IPS DF 4.7 (cell line): ENCODE data around the gene CACNA1C.

Experiments used
- DNase-seq: peaks from one replicate; pipeline ENCODE4 v3.0.0-alpha.2; 2013; ENCODE audit warnings: low spot score; ENCODE audit errors: extremely low read depth

Gene CACNA1C

GRCh38 chr12:2337031-2338010 lies 284.5 kb downstream of the CACNA1C start:
- no peak for DNase-seq

GRCh38 chr12:2338381-2338780 lies 285.6 kb downstream of the CACNA1C start:
- DNase-seq = no peak

- no peak for DNase-seq
Measured at GRCh38 chr12:2338991-2339431, 286.2 kb downstream of the CACNA1C start.

- DNase-seq = no peak
Measured at GRCh38 chr12:2341051-2341751, 288.4 kb downstream of the CACNA1C start.

GRCh38 chr12:2341871-2342270 lies 289.1 kb downstream of the CACNA1C start:
- DNase-seq = no peak

- no peak for DNase-seq
Measured at GRCh38 chr12:2343681-2344080, 290.9 kb downstream of the CACNA1C start.

GRCh38 chr12:2344476-2344875 lies 291.7 kb downstream of the CACNA1C start:
- DNase-seq = no peak

- DNase-seq = no peak
Measured at GRCh38 chr12:2344885-2345284, 292.1 kb downstream of the CACNA1C start.

GRCh38 chr12:2345902-2346301 lies 293.1 kb downstream of the CACNA1C start:
- no peak for DNase-seq

- DNase-seq = no peak
Measured at GRCh38 chr12:2346416-2346815, 293.6 kb downstream of the CACNA1C start.

- no peak for DNase-seq
Measured at GRCh38 chr12:2347137-2347843, 294.5 kb downstream of the CACNA1C start.

GRCh38 chr12:2347844-2348481 lies 295.2 kb downstream of the CACNA1C start:
- no peak for DNase-seq

- DNase-seq = no peak
Measured at GRCh38 chr12:2348482-2348852, 295.7 kb downstream of the CACNA1C start.

- no peak for DNase-seq
Measured at GRCh38 chr12:2351161-2351560, 298.4 kb downstream of the CACNA1C start.

- DNase-seq = no peak
Measured at GRCh38 chr12:2352203-2352602, 299.4 kb downstream of the CACNA1C start.

- DNase-seq = no peak
Measured at GRCh38 chr12:2353281-2353680, 300.5 kb downstream of the CACNA1C start.

- no peak for DNase-seq
Measured at GRCh38 chr12:2353691-2354090, 300.9 kb downstream of the CACNA1C start.

GRCh38 chr12:2354151-2354991 lies 301.6 kb downstream of the CACNA1C start:
- DNase-seq = no peak

GRCh38 chr12:2355198-2355597 lies 302.4 kb downstream of the CACNA1C start:
- no peak for DNase-seq

- DNase-seq = no peak
Measured at GRCh38 chr12:2355604-2356003, 302.8 kb downstream of the CACNA1C start.
